CMK (cell line): ENCODE data around the gene FBXL19.
"Not testable (repeated sequence)": the region's sequence is repeated elsewhere in the genome, so short reads cannot be mapped to it uniquely, and the experiment has no call there.

Experiments
- DNase-seq: peaks from one replicate; pipeline ENCODE4 v3.0.0-alpha.2; 2010; ENCODE audit warnings: low read depth

The FBXL19 gene

GRCh38 chr16:30923554-30924075 lies at the start of gene FBXL19:
TSS of gene FBXL19 (plus strand) at chr16:30923572. CDS start at chr16:30925755, 2,183 bp downstream.
- DNase-seq: no peak

GRCh38 chr16:30874244-30874820 lies 49.0 kb upstream of the FBXL19 start:
- no peak for DNase-seq

GRCh38 chr16:30874821-30875717 lies 48.3 kb upstream of the FBXL19 start:
- DNase-seq: peak; percentile 84

GRCh38 chr16:30875871-30876801 lies 47.2 kb upstream of the FBXL19 start:
- DNase-seq: no peak

- DNase-seq: no peak
Measured at GRCh38 chr16:30876867-30877266, 46.5 kb upstream of the FBXL19 start.

GRCh38 chr16:30882429-30883310 lies 40.7 kb upstream of the FBXL19 start:
- no peak for DNase-seq

GRCh38 chr16:30884760-30885159 lies 38.6 kb upstream of the FBXL19 start:
- no peak for DNase-seq

- no peak for DNase-seq
Measured at GRCh38 chr16:30885196-30885595, 38.2 kb upstream of the FBXL19 start.

- no peak for DNase-seq
Measured at GRCh38 chr16:30886145-30886544, 37.2 kb upstream of the FBXL19 start.

GRCh38 chr16:30887927-30888326 lies 35.4 kb upstream of the FBXL19 start:
- DNase-seq: no peak

GRCh38 chr16:30888856-30889499 lies 34.4 kb upstream of the FBXL19 start:
- DNase-seq: no peak

- no peak for DNase-seq
Measured at GRCh38 chr16:30889721-30890120, 33.7 kb upstream of the FBXL19 start.

- not testable (repeated sequence) for DNase-seq
Measured at GRCh38 chr16:30891043-30891823, 32.1 kb upstream of the FBXL19 start.

GRCh38 chr16:30892670-30893416 lies 30.5 kb upstream of the FBXL19 start:
- no peak for DNase-seq

- no peak for DNase-seq
Measured at GRCh38 chr16:30893417-30893743, 30.0 kb upstream of the FBXL19 start.

GRCh38 chr16:30893744-30894539 lies 29.4 kb upstream of the FBXL19 start, which contains the start of gene BCL7C:
TSS of gene BCL7C (minus strand) at chr16:30894077. CDS start at chr16:30893944, 133 bp downstream.
- DNase-seq: peak; percentile 83

GRCh38 chr16:30894540-30895368 lies 28.6 kb upstream of the FBXL19 start:
- no peak for DNase-seq
